NOMO-1 treated with DMSO at 0.1 percent for 48 hours (cell line): ENCODE data around the gene SEMA3C.
"Not testable (repeated sequence)": the region's sequence is repeated elsewhere in the genome, so short reads cannot be mapped to it uniquely, and the experiment has no call there.

ENCODE experiments used
- DNase-seq: peaks from one replicate; lab custom pipeline; 2025; ENCODE audit not compliant: unreplicated experiment; lab: John Stamatoyannopoulos, UW

SEMA3C gene

GRCh38 chr7:80929619-80930018 is 10.8 kb upstream of the SEMA3C start:
- DNase-seq, result no peak

- not testable (repeated sequence) for DNase-seq
Observed at GRCh38 chr7:80926955-80927354, 8.1 kb upstream of the SEMA3C start.

GRCh38 chr7:80924090-80924489 is 5.2 kb upstream of the SEMA3C start:
- DNase-seq, result peak; percentile 84

- DNase-seq, result no peak
Observed at GRCh38 chr7:80923211-80923612, 4.4 kb upstream of the SEMA3C start.

- DNase-seq, result no peak
Observed at GRCh38 chr7:80922253-80923049, 3.6 kb upstream of the SEMA3C start.

GRCh38 chr7:80921130-80921529 is 2.3 kb upstream of the SEMA3C start:
- no peak for DNase-seq

GRCh38 chr7:80918399-80918798 is 452 bp downstream of the SEMA3C start:
- DNase-seq, result peak; percentile 77

GRCh38 chr7:80916770-80917741 is 1.8 kb downstream of the SEMA3C start:
- peak; percentile 59 for DNase-seq

GRCh38 chr7:80910228-80910627 is 8.6 kb downstream of the SEMA3C start:
- DNase-seq, result no peak

- no peak for DNase-seq
Observed at GRCh38 chr7:80908360-80908797, 10.5 kb downstream of the SEMA3C start.

GRCh38 chr7:80907612-80908011 is 11.2 kb downstream of the SEMA3C start:
- DNase-seq, result no peak

GRCh38 chr7:80907141-80907601 is 11.7 kb downstream of the SEMA3C start:
- DNase-seq, result no peak

GRCh38 chr7:80905334-80905733 is 13.5 kb downstream of the SEMA3C start:
- no peak for DNase-seq

GRCh38 chr7:80902716-80903308 is 16.0 kb downstream of the SEMA3C start:
- DNase-seq, result no peak

GRCh38 chr7:80902019-80902418 is 16.8 kb downstream of the SEMA3C start:
- DNase-seq, result no peak

- peak; percentile 89 for DNase-seq
Observed at GRCh38 chr7:80900583-80901576, 18.0 kb downstream of the SEMA3C start.

GRCh38 chr7:80896906-80897598 is 21.8 kb downstream of the SEMA3C start:
- DNase-seq, result no peak

- DNase-seq, result no peak
Observed at GRCh38 chr7:80895056-80895455, 23.8 kb downstream of the SEMA3C start.

GRCh38 chr7:80891259-80891544 is 27.6 kb downstream of the SEMA3C start:
- DNase-seq, result no peak
